Epithelial cell of proximal tubule (primary cell): ENCODE measurements around the gene PLXNC1. TPM values are rescaled to one million over a fixed set of nuclear protein-coding genes. Genes with fewer than 3 reads are reported as not detected.

ENCODE experiments used
- DNase-seq: peaks from one replicate; pipeline ENCODE4 v3.0.0-alpha.2; 2011; ENCODE audit warnings: low read depth
- H3K4me3 ChIP-seq: 2 replicates; pipeline ENCODE4 v1.5.1; 2011; ENCODE audit warnings: low read depth, mild to moderate bottlenecking, low read length
- total RNA-seq: library from RNA; depleted of rRNA; stranded (reverse); fragments of >200 nt; gene quantifications from 2 replicates; pipeline ENCODE4 v1.2.3, GENCODE V29; 2015
- TF ChIP-seq, protein P1 (sequence below): conservative IDR thresholded peaks from 2 replicates; pipeline ENCODE4 v1.5.1; 2012; ENCODE audit warnings: low read depth, mild to moderate bottlenecking, low read length

The PLXNC1 gene
- total RNA-seq, 1 donor from 2014 or later: 0.06 TPM

DNA sequence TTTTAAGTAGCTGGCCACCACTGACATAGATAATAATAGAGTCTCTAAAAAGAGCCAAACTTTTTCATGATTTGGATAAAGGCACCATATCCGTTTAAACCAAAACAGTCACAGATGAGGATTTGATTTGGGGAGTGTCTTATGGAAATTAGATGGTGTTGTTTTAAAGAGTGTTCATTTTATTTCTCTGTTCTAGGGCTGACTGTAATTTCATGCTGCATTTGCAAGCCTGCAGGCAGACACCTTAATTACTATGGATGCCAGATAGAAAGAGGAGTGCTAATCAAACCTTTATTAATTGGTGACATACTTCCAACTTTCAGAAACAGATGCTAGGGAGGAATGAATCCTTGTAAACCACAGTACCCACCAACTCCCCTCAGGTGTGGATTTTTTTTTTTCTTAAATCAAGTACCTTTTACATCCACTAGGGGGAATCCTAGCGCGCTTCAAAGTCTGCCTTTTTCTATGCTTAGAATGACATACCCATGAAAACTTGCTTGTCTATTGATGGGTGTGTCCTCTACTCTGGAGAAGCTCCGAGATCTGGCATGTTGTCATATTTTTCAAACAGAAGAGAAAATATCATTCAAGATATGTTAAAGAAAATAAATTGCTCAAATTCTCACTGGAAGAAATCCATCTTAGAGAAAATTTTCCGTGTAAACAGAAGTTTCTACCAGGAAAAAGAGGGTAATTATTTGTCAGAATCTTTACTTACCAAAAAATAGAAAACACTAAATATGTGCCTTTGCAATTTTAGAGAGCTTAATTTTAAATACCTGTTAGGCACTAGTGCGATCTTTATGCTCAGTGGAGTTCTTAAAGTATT is 14.2 kb upstream of the PLXNC1 start:
- TF ChIP-seq, protein P1, sequence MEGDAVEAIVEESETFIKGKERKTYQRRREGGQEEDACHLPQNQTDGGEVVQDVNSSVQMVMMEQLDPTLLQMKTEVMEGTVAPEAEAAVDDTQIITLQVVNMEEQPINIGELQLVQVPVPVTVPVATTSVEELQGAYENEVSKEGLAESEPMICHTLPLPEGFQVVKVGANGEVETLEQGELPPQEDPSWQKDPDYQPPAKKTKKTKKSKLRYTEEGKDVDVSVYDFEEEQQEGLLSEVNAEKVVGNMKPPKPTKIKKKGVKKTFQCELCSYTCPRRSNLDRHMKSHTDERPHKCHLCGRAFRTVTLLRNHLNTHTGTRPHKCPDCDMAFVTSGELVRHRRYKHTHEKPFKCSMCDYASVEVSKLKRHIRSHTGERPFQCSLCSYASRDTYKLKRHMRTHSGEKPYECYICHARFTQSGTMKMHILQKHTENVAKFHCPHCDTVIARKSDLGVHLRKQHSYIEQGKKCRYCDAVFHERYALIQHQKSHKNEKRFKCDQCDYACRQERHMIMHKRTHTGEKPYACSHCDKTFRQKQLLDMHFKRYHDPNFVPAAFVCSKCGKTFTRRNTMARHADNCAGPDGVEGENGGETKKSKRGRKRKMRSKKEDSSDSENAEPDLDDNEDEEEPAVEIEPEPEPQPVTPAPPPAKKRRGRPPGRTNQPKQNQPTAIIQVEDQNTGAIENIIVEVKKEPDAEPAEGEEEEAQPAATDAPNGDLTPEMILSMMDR: peak; percentile 78
- no peak overlapping the region for H3K4me3 ChIP-seq

DNA sequence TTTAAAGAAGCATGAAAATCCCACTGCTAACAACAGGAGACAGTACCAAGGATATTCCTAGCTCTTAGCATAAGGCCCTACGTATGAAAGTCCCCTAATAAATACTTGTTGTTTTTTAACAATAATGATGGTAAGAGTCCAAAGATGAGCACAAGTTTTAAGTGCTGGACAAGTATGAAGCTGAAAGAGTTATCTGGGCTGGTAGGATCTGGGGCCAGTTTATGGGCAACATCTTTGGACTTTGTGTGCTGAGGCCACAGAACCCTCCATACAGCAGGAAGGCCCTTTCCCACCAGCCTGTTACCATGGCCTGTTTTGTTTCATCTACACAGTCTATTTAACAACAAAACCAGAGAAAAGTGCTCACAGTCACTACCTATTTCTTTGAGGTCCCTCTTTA is 12.5 kb upstream of the PLXNC1 start:
- TF ChIP-seq, protein P1: no peak
- no peak overlapping the region for H3K4me3 ChIP-seq
- DNase-seq: no peak

More for the DNA sequence above, 14.2 kb upstream of the PLXNC1 start:
- DNase-seq: no peak

DNA sequence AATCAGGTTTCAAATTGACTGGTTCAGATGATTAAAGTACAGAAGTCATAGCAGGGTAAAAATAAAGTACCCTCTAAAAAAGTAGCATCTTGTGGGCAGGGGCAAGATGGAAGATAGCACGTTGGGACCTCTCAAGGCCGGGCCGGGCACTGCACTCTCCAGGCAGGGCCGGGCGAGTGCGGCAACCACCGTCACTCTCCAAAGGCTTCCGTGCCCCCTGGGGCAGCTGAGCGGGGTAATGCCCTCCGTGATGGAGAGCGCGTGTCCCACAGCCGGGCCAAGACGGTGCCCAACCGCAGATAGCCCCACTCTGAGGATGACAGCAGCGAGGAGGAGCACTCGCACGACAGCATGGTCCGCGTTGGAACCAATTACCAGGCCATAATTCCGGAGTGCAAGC is 8.6 kb upstream of the PLXNC1 start:
- TF ChIP-seq, protein P1: no peak
- no peak overlapping the region for H3K4me3 ChIP-seq
- DNase-seq: no peak

DNA sequence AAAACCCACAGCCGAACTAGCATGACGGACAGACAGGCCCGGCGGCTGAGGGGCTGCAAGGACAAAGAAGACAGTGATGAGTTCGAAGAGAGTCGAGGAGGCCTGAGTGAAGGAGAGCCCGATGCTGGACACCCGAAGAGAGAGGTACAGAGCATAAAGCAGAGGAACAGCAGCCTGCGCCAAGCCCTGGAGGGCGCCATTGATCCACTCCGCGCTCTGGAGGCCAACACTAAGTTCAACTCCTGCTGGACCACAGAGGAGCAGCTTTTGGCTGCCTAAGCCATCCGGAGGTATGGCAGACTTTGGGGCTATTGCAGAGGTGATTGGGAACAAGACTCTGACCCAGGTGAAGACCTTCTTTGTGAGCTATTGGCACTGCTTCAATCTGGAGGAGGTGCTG is 7.8 kb upstream of the PLXNC1 start:
- no peak overlapping the region for H3K4me3 ChIP-seq
- TF ChIP-seq, protein P1: peak; percentile 20
- no peak for DNase-seq

DNA sequence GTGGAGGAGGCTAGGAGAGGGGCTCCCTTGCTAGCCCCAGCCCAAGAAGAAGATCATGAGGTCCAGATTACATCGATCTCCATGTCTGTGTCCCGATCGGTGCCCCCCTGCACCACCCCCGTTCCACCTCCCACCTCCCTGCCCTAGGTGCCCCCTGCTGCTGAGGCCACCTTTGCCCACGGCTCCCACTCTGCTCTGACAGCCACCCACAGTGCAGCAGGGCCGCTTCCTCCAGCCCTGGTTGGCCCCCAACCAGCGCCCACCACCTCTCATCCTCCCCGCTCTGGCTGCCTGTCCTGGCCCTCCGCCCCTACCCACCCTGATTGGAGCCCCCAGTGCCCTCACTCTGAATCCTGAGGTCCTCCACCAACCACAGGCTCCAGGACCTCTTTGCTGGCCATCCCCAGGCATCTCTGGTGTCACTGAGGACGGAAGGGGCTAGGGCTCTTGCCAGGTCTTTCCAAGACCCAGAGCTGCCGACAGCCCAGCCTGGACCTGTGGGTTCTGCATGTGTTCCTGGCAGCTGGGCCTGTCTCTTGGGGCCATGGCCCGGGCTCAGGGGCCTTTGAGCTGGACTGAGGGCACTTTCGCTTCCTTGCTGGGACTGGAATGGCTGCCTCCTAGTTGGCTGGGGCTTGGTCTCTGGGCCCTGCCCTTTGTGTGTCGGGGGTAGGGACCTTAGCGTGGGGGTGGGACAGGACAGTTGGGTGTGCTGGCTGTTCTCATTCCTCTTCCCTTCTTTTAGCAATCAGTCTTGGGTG is 7.2 kb upstream of the PLXNC1 start:
- DNase-seq: no peak
- TF ChIP-seq, protein P1: no peak
- no peak overlapping the region for H3K4me3 ChIP-seq

DNA sequence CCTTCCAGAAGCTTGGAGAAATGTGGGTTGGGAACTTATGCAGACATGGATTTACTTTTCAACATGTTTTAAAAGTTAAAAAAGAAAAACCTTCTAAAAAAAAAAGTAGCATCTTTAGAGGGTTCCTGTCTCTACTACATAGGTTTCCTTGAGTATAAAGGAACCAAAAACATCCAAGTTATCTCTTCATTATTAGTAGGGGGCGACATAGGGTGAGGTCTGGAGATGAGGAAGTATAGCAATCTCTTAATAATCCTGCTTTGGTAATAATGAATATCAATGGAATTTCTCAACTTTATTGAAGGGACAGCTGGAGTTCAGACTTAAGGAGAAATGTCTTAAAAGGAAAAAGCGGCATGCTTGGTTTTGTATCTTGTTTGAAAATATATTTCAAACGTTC is 6.5 kb upstream of the PLXNC1 start:
- DNase-seq: no peak
- TF ChIP-seq, protein P1: no peak
- no peak overlapping the region for H3K4me3 ChIP-seq

DNA sequence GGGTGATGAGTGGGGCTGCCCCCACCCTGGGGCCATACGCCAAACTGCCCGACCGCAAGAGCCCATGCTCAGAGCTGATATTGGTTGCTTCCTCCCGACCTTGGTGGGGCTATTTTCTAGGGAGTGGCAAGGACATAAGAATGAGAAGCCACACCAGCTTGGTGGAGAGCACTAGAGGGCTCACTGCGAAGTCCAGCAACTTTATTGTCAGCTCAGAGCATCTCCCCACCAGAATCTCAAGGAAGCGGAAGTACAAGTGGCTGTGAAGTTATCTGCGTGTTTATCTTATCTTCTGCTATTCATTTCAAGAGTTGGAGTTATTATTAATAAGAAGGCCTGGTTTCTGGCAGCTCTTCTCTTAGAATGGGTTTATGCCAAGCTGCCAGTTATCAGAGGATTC is 4.9 kb upstream of the PLXNC1 start:
- H3K4me3 ChIP-seq: no peak overlapping the region
- DNase-seq: no peak
- TF ChIP-seq, protein P1: no peak
